Effector CD8-positive, alpha-beta T cell (primary cell): ENCODE results near the gene GPBP1L1.
"Not testable (repeated sequence)": the region's sequence is repeated elsewhere in the genome, so short reads cannot be mapped to it uniquely, and the experiment has no call there.

Source experiments
- DNase-seq: peaks from one replicate; lab custom pipeline; 2025; lab: John Stamatoyannopoulos, UW

GPBP1L1 gene

DNA sequence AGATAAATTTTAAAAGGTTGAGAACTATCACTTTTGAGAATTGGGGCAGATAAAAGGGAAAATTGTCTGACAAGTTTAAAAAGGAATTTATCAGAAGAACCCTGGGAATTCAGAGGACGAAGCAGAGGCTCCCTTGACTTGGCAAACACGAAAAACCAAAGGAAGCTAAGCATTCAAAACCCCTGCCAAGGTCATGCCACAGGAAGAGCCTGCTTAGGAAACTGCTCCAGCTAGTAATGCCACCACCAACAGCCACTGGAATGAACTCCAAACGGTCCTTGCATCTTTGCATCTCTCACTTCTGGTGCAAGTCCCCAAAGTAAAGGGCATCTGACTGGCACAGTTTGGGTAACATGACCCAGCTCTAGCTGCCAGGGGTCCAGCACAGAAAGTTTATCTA lies 7.2 kb downstream of the GPBP1L1 start:
- no peak for DNase-seq

- no peak for DNase-seq
Measured at GRCh38 chr1:45678489-45678888, 7.8 kb downstream of the GPBP1L1 start.

DNA sequence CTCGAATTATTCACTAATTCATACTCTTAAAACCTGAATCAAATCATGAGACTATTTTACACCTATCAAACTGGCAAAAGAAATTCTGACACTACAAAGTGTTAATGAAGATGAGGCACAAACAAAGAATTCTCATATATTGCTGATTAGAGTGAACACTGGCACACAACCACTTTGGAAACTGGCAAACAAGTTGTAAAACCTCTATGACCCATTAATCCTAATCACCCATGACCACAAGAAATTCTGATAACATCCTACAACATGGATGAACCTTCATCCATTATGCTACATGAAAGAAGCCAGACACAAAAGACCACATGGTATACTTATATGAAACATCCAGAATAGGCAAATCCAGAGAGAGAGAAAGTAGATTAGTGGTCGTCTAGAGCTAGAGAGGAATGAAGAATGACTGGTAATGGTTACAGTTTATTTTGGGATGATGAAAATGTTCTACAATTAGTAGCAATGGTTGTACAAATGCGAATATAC lies 8.5 kb downstream of the GPBP1L1 start:
- no peak for DNase-seq

- DNase-seq, result not testable (repeated sequence)
Measured at GRCh38 chr1:45676553-45676952, 9.8 kb downstream of the GPBP1L1 start.

- DNase-seq, result no peak
Measured at GRCh38 chr1:45674478-45674877, 11.9 kb downstream of the GPBP1L1 start.

DNA sequence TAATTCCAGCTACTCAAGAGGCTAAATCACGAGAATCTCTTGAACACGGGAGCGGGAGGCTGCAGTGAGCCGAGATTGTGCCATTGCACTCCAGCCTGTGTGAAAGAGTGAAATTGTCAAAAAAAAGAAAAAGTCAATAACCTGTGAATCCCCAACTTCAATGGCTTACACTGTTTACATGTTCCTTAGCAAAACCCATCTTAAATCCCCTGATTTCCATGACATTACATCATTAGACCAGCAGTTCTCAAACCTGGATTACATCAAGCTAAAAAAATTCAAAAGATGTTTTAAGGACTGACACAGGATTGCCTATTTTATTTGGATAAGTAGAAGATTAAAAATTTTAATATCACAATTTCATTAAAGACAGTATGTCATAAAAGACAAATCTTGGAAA lies 12.4 kb downstream of the GPBP1L1 start:
- no peak for DNase-seq

GRCh38 chr1:45669859-45670655 lies 16.3 kb downstream of the GPBP1L1 start:
- DNase-seq, result no peak

DNA sequence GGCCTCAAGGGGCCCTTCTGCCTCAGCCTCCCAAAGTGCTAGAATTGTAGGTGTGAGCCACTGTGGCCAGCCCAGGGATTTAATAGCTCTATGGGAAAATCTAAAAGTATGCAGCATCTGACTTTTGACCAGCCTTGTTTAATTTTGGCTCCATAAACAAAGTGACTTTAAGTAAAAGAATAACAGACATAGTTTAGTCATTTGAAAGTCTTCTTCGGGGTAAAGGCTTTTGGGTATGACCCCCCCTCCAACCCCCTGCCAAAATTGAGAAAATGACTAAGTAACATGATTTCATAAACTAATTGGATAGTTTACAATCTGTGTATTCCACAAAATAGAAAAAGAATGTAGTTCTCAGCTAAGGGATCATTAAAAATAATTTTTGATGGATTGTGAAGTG lies 17.0 kb downstream of the GPBP1L1 start:
- DNase-seq, result no peak

DNA sequence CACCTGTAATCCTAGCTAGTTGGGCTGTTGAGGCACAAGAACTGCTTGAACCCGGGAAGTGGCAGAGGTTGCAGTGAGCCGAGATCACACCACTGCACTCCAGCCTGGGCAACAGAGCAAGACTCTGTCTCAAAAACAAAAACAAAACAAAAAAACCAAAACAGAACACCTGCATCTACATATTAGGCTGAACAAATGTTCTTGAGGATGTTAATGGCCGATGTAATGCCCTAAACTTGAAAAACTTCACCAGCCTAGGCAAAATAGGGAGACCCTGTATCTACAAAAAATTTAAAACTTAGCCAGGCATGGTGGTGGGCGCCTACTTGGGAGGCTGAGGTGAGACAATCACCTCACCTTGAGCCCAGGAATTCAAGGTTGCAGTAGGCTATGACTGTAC lies 17.8 kb downstream of the GPBP1L1 start:
- DNase-seq, result no peak

DNA sequence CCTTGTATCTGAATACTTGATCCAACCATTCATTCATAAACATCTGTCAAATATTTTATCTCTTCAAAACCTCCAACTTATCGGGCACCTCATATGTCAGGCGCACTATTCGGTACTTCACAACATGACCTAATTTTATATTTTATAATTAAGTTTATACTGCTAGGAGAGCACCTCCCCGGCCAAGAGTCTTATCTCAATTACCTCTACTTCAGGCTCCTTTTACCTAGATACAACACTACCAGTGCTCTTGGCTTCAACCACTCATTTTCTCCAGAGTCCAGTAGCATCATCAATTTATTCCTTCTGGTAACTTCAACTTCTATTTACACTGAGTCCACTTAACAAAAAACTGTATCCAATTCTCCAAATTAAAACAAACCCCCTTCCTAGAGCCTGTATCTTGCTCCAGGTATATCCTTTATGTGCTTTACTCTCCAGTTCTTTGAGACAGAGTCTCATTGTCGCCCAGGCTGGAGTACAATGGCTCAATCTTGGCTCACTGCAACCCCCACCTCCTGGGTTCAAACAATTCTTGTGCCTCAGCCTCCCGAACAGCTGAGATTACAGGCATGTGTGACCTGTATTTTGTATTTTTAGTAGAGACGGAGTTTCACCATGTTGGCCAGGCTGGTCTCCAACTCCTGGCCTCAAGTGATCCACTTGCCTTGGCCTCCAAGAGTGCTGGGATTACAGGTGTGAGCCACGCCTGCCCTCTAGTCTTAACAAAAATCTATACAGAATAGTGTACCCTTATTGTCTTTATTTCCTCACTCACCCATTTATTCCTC lies 18.8 kb downstream of the GPBP1L1 start:
- no peak for DNase-seq

- no peak for DNase-seq
Measured at GRCh38 chr1:45666836-45667235, 19.5 kb downstream of the GPBP1L1 start.

GRCh38 chr1:45660336-45660735 lies 26.0 kb downstream of the GPBP1L1 start:
- DNase-seq, result no peak

- no peak for DNase-seq
Measured at GRCh38 chr1:45659222-45659621, 27.1 kb downstream of the GPBP1L1 start.

DNA sequence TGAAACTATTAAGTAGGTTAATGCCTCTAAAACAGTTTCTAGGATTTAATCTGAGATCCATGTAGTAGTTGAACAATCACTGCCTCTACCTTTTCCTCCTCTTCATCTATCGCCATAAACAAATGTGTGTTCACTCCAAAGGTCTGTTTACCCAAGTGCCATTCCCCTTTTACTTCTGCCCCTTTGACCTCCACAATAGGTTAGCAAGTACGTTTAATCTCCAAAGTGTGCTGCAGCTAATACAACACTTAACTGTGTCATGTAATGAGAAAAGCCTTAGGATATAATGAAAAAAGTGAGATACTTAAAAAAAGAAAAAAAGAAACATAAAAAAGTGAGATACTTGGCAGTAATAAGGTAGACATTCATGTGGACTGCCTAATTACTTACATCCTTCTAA lies 28.2 kb downstream of the GPBP1L1 start:
- DNase-seq, result no peak

DNA sequence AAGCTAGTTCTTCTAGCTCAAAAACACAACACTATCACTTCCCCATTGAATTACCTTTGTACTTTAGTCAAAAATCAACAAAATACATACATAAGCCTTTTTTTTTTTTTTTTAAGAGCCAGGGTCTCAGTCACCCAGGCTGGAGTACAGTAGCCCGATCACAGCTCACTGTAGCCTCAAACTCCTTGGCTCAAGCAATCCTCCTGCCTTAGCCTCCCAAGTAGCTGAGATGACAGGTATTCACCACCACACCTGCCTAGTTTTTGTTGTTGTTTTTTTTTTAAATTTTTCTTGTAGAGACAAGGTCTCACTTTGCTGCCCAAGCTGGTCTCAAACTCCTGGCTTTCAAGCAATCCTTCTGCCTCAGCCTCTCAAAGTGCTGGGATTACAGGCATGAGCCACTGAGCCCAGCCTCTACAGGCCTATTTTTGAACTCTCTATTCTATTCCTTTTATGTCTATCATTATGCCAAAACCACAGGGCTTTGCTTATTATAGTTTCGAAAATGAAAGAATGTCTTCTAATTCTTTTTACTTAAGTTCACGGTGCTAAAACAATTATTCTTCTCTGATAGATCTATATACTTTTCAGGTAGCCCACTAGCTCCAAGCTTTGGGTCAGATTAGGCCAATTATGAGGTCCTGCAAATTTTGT lies 29.6 kb downstream of the GPBP1L1 start:
- DNase-seq, result no peak

DNA sequence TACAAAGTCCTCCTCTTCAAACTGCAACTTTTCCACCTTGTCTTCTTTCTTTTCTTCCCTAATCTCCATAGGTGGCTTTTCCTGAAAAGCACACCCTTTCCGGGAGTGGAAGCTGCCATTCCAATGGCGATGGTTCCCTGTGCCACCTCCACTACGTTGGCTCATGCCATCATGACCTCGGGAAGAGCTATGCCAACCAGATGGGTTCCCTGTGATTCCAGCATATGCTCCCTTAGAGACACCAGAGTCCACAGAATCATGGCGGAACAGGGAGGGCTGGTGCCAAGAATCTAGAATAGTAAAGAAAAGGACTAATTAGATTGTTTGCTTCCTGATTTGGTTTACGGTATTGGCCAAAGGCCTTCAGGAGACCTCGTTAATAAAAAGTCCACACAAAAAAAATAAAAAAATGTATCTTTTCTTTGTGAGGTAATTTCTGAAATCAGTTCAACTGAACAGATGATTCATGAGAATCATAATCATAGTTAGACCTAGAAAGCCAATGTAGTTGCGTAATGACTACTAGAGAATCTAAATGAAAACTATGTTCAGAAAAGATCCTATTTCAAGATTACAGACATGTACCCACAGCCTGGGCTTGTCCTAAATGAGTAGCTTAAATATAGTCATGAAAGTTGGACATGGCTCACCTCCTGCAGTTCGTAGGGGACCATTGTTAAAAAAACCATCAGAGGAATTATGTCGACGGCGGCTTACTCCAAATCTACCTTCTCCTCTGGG lies 31.6 kb downstream of the GPBP1L1 start:
- no peak for DNase-seq

- no peak for DNase-seq
Measured at GRCh38 chr1:45647248-45648021, 38.9 kb downstream of the GPBP1L1 start.

DNA sequence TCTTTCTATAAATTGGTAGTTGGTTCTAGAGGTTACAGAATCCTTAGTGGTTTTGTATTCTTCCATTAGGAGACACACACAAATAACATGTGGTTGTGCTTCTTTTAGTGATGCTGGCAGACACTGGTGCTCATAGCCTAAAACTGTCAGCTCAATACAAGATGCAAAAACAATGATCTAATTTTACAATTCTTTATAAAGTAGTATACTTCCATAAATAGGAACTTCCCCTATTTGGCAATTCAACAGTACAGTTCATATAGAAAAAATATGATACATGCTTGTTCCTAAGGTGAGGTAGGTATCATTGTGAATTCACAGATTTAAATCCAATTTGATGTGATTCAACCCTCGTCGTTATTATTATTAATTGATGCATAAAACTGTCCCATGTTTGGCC lies 41.7 kb downstream of the GPBP1L1 start:
- no peak for DNase-seq

DNA sequence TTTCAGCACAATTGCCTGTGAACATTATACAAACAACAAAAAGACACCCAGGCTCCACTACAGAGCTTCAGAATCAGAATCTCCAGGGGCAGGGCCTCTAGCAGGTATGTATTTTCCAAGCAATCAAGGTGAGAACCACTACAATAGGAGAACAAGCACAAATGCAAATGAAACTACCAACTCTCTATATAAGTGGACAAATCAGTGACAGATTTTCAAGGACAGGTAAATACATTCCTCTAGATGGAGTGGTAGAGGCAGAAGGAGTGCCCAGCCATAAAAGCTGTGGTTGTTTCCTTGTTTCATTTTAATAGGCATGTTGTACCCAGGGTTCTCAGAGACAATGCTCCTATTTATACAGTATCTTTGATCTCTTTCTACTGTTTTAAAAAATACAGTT lies 42.4 kb downstream of the GPBP1L1 start:
- no peak for DNase-seq

GRCh38 chr1:45643321-45643720 lies 43.0 kb downstream of the GPBP1L1 start:
- no peak for DNase-seq

DNA sequence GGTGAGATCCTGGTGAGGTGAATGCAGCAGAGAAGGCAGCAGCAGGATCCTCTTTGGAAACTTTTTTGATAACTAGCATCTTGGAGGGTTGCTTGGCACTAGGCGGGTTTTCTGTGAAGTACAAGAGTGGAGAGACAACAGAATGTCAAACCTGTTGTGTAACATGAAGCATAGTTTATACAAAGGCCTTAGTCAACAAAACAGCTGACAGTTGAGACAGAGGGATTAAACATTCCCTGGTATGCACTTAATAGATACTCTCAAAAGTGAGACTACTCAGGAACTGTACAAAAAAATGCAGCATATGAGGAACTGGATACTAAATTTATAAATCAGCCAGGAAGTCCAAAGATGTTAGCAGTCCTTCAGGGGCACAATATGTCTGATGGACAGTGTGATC lies 46.0 kb downstream of the GPBP1L1 start:
- DNase-seq, result no peak
